Mammary epithelial cell (primary cell): ENCODE measurements around the gene ASH1L.

Experiments
- EZH2 ChIP-seq: IDR thresholded peaks from 2 replicates; pipeline ENCODE4 v1.6.1; 2012; ENCODE audit warnings: low read length, inconsistent platforms, borderline replicate concordance
- TF ChIP-seq, protein P1 (sequence below), 2 donors: IDR thresholded peaks in 1 of 2; conservative IDR thresholded peaks in 1 of 2; 2 replicates each; pipeline ENCODE4 v1.5.1; 2011 to 2012; ENCODE audit warnings: inconsistent platforms in 2 of 2, low read length in 2 of 2, mild to moderate bottlenecking in 2 of 2, control low read depth in 1 of 2, low read depth in 1 of 2; ENCODE audit not compliant: insufficient read depth in 1 of 2; ENCODE audit errors: extremely low read depth in 1 of 2

DNA sequence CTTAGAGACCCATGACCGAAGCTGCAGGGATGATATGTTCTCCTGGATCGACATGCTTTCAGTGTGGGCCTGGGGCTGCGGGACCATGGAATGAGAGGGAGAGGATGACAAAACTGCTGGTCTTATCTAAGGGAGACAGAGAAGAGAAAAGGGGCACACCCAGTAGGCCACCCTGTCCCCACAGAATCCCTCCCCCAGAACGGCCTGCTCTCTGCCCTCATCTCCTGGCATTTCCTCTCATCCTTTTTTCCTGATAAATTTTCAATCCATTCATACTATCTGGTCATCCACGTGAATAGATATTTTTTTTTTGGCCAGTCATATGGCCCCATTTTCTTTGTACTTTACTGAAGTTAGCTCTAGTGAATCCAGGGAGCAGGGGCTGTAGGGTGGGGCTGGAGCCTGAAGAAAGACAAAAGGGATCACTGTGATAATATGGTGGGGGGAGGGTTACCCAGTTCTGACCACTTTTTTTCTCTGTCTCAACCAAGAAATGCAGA is 261.2 kb downstream of the ASH1L start, which contains the start of gene PKLR:
- TF ChIP-seq EZH2: no peak
- TF ChIP-seq, protein P1, sequence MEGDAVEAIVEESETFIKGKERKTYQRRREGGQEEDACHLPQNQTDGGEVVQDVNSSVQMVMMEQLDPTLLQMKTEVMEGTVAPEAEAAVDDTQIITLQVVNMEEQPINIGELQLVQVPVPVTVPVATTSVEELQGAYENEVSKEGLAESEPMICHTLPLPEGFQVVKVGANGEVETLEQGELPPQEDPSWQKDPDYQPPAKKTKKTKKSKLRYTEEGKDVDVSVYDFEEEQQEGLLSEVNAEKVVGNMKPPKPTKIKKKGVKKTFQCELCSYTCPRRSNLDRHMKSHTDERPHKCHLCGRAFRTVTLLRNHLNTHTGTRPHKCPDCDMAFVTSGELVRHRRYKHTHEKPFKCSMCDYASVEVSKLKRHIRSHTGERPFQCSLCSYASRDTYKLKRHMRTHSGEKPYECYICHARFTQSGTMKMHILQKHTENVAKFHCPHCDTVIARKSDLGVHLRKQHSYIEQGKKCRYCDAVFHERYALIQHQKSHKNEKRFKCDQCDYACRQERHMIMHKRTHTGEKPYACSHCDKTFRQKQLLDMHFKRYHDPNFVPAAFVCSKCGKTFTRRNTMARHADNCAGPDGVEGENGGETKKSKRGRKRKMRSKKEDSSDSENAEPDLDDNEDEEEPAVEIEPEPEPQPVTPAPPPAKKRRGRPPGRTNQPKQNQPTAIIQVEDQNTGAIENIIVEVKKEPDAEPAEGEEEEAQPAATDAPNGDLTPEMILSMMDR (conservative IDR thresholded peaks at IDR 0.05 in 1 of 2, IDR thresholded peaks at IDR 0.05 in 1 of 2; ENCODE audit: extremely low read depth in 1 of 2, insufficient read depth in 1 of 2, low read depth in 1 of 2, low read length in 2 of 2): no peak
